Activated T-cell treated with anti-CD3 and anti-CD28 coated beads, Interleukin-2, amount 50 U/mL, for 72 hours (primary cell): ENCODE results near the gene BSPRY. TPM values are rescaled to one million over a fixed set of nuclear protein-coding genes. Genes with fewer than 3 reads are reported as not detected.
"Not testable (repeated sequence)": the region's sequence is repeated elsewhere in the genome, so short reads cannot be mapped to it uniquely, and the experiment has no call there.

Source experiments
- ATAC-seq, 2 donors: fragments of 150-1000 bp; cut with Tn5 transposase; replicated peaks in 1 of 2; 2 replicates each; pipeline ENCODE4 v1.10.0; 2021; ENCODE audit warnings: moderate library complexity in 2 of 2, mild to moderate bottlenecking in 1 of 2
- DNase-seq, 2 donors: peaks; one replicate each; pipeline ENCODE4 v3.0.0; 2021 to 2022; ENCODE audit warnings: mixed read lengths in 1 of 2
- H3K27ac Mint-ChIP-seq: one replicate; pipeline ENCODE4 v1.8.0; 2022; ENCODE audit warnings: mild to moderate bottlenecking, moderate library complexity, mixed read lengths
- H3K27me3 Mint-ChIP-seq: one replicate; pipeline ENCODE4 v1.8.0; 2022; ENCODE audit warnings: low read depth, mixed read lengths
- H3K36me3 Mint-ChIP-seq, 2 donors: one replicate each; pipeline ENCODE4 v1.8.0; 2022; ENCODE audit warnings: mixed read lengths in 2 of 2, mild to moderate bottlenecking in 1 of 2; ENCODE audit not compliant: insufficient read depth in 2 of 2
- H3K4me1 Mint-ChIP-seq: one replicate; pipeline ENCODE4 v1.8.0; 2022; ENCODE audit warnings: low read depth, mixed read lengths
- H3K4me3 Mint-ChIP-seq, 2 donors: one replicate each; pipeline ENCODE4 v1.8.0; 2022; ENCODE audit warnings: mild to moderate bottlenecking in 2 of 2, mixed read lengths in 2 of 2, moderate library complexity in 2 of 2
- H3K9me3 Mint-ChIP-seq, 2 donors: one replicate each; pipeline ENCODE4 v1.8.0; 2022; ENCODE audit warnings: mixed read lengths in 2 of 2
- total RNA-seq, 2 donors: library from RNA; stranded (reverse); gene quantifications; one replicate each; pipeline ENCODE4 v1.2.3, GENCODE V29; 2022

Gene BSPRY
- total RNA-seq, 2 donors from 2014 or later, result 14.3 to 20.2 TPM

DNA sequence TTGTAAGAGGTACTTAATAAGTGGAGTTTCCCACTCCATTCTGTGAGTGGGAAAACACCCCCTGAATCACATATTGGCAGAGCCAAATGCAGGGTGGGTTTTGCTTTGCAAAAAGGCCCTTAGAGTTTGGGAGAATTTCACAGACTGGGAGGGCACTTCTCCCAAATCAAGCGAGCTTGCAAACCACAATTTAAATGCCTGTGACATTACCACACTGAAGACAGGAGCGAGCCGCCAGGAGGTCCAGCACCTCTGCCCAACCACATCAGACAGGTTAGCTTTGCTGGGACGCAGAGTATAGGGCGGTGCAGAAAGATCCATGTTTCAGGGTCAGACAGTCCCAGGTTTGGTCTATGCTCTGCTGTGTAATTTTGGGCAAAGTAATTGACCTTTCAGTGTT lies 49.5 kb downstream of the BSPRY start:
- H3K4me1 Mint-ChIP-seq, result peaks cover 34% of the 10 kb centered on the region
- H3K27ac Mint-ChIP-seq, result no peak overlapping the region
- H3K4me3 Mint-ChIP-seq, result peak overlapping the region; percentile 18 to 61
- no peaks in the 10 kb centered on the region for H3K36me3 Mint-ChIP-seq
- no peak for ATAC-seq
- no peaks in the 10 kb centered on the region for H3K9me3 Mint-ChIP-seq
- no peak for DNase-seq
- H3K27me3 Mint-ChIP-seq, result no peaks in the 10 kb centered on the region

DNA sequence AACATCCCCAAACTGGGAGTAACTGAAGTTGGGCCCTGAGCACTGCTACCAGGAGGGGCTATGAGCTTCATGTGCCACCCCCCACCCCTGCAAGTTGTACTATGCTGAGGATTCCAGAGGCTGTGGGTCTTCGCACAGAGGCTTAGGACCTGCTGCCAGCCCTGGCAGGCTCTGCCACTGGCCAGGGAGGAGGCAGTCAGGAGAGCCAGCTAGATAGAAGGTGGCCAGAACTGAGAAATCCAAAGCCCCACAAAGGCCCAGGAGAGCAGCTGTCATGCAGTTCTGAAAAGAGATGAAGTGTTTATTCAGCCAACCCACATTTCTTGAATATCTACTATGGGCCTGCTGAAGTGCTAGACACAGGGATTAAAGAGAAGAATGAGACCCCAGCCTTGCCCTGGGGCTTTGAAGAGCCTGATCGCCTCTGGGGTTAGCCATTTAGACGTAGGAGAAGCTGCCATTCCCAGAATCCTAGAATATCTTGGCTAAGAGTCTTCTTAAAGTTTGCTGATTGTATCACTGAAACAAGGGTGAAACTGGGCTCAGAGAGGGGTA lies 50.4 kb downstream of the BSPRY start:
- DNase-seq (no peak), ATAC-seq (no peak)
- H3K9me3 Mint-ChIP-seq, result no peaks in the 10 kb centered on the region
- H3K4me3 Mint-ChIP-seq, result peak overlapping the region; percentile 61 to 96
- no peaks in the 10 kb centered on the region for H3K27me3 Mint-ChIP-seq
- peaks cover 34% of the 10 kb centered on the region for H3K4me1 Mint-ChIP-seq
- no peaks in the 10 kb centered on the region for H3K36me3 Mint-ChIP-seq
- H3K27ac Mint-ChIP-seq, result no peak overlapping the region

DNA sequence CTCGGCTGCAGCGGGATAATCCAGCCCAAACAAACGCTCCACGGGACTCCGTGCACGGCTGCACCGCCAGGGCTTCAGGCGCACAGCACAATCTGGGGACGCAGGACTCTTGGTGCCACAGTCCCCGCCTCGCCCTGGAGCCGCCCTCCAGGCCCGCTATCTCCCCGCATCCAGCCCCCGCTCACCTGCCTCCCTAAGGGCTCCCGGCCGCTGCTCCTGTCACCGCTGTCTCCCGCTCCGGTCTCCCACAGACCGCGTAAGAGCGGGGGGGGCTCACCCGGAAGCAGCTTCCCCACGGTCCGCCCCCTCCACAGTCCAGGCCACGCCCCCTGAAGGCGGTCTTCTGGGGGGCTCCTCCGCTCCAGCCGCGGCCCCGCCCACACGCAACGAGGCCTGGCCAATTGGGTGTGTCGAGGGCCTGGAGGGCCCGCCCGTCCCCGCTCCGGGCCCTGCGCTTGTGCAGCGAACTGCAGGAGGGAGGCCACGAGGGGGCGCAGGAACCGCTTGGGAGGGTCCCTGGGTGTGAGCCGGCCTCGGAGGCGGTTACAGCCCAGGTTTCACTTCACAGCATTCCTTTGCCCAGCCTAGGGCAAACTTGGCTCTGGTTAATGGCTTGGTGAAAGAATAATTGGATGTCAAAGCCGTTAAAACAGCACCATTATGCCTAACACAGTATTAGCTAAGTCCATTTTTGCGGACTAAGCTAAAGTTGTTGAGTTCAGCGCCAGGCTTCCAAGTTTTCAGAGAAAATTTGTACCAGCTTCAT lies 51.9 kb downstream of the BSPRY start, which contains the start of gene ALAD:
TSS of gene ALAD (minus strand) at position 258 of the 766 bp plus-strand sequence. CDS start 7,725 bp downstream, outside the sequence.
- DNase-seq, result peak; percentile 99 to 100
- Mint-ChIP-seq H3K27ac (peak within 1 kb of the TSS; percentile 78), H3K9me3 (no peaks in the 10 kb centered on the region), H3K27me3 (no peaks in the 10 kb centered on the region), H3K4me1 (peaks cover 34% of the 10 kb centered on the region), H3K36me3 (no peaks in the 10 kb centered on the region), H3K4me3 (peak within 1 kb of the TSS; percentile 96)
- peak; percentile 99 for ATAC-seq

DNA sequence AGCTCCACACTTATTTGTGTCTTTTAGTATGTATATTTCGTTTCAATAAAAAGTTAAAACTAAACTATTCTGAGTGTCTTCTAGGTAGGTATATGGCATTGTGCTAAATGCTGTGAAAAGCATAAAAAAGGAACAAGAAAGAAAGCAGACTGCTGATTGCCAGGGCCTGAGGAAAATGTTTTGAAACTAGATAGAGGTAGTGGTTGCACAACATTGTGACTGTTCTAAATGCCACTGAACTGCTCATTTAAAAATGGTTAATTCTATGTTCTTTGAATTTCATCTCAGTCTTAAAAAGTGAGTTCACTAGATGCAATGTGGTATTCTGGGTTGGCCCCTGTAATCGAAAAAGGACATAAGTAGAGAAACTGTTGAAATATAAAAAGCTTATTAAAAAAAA lies 54.3 kb downstream of the BSPRY start:
- Mint-ChIP-seq H3K36me3 (peaks cover 5 to 10% of the 10 kb centered on the region in 2 donors), H3K27me3 (no peaks in the 10 kb centered on the region), H3K27ac (peak overlapping the region; percentile 35), H3K4me3 (no peak overlapping the region), H3K9me3 (no peaks in the 10 kb centered on the region), H3K4me1 (peaks cover 51% of the 10 kb centered on the region)
- DNase-seq (no peak), ATAC-seq (no peak)

DNA sequence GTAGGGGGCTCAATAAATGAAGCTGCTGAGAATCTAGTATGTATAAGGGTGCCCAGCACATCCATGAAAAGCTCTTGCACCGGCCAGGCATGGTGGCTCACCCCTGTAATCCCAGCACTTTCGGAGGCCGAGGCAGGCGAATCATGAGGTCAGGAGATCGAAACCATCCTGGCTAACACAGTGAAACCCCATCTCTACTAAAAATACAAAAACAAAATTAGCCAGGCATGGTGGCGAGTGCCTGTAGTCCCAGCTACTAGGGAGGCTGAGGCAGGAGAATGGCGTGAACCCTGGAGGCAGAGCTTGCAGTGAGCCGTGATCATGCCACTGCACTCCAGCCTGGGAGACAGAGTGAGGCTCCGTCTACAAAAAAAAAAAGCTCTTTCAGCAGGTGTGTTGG lies 57.0 kb downstream of the BSPRY start:
- not testable (repeated sequence) for H3K9me3 Mint-ChIP-seq, DNase-seq, H3K27me3 Mint-ChIP-seq, ATAC-seq, H3K4me3 Mint-ChIP-seq
- peak overlapping the region; percentile 91 for H3K27ac Mint-ChIP-seq
- H3K4me1 Mint-ChIP-seq, result peaks cover 42% of the 10 kb centered on the region
- peaks cover 12 to 17% of the 10 kb centered on the region in 2 donors for H3K36me3 Mint-ChIP-seq

DNA sequence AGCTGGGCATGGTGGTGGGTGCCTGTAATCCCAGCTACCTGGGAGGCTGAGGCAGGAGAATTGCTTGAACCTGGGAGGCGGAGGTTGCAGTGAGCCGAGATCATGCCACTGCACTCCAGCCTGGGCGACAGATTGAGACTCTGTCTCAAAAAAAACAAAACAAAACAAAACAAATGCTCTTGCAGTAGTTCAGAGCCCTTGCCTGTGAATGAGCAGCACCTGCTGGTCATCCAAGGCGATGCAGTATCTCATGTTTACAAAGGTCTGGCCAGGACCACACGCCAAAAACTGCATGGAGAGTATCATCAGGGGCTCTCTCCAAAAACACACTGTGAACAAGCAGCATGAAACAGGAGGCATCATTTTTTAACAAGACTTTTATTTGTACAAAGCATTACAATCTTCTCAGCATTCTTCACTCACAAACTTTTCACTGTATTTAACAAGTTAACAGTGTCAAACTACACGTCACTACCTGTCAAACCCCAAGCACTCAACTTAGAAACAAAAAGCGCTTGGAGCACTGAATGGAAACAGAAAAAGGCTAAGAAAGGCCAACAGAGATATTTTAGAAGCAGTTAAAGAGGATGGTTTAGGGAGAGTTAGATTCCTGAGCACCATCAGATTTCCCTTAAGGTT lies 57.7 kb downstream of the BSPRY start:
- DNase-seq, result peak; percentile 60 to 67
- not testable (repeated sequence) for H3K9me3 Mint-ChIP-seq, H3K27me3 Mint-ChIP-seq, ATAC-seq
- peak overlapping the region; percentile 8 to 94 for H3K4me3 Mint-ChIP-seq
- peak overlapping the region; percentile 91 for H3K27ac Mint-ChIP-seq
- H3K4me1 Mint-ChIP-seq, result peaks cover 36% of the 10 kb centered on the region
- peaks cover 12 to 17% of the 10 kb centered on the region in 2 donors for H3K36me3 Mint-ChIP-seq

DNA sequence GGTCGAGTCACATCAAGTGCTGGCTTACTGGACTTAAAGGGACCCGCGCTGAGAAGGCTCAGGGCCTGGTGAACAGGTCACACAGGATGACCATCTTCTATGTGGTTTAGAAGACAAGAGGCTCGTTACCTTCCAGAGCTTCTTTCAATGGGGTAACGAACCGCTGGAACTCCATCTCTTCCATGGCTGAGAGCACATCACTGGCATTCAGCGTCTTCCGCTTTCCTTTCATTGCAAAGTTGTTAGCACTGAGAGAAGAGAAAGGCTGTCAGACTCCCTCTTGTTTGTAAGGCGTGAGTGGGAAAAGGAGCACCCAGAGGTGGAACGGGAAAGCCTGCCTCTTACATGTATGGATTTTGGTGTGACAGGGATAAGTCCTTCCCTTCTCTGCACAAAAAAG lies 60.1 kb downstream of the BSPRY start:
- peak overlapping the region; percentile 94 to 99 for H3K4me3 Mint-ChIP-seq
- H3K27ac Mint-ChIP-seq, result peak overlapping the region; percentile 91
- H3K36me3 Mint-ChIP-seq, result peaks cover 12 to 17% of the 10 kb centered on the region in 2 donors
- H3K4me1 Mint-ChIP-seq, result peaks cover 31% of the 10 kb centered on the region
- H3K27me3 Mint-ChIP-seq, result no peaks in the 10 kb centered on the region
- DNase-seq (no peak), ATAC-seq (no peak)
- H3K9me3 Mint-ChIP-seq, result no peaks in the 10 kb centered on the region

DNA sequence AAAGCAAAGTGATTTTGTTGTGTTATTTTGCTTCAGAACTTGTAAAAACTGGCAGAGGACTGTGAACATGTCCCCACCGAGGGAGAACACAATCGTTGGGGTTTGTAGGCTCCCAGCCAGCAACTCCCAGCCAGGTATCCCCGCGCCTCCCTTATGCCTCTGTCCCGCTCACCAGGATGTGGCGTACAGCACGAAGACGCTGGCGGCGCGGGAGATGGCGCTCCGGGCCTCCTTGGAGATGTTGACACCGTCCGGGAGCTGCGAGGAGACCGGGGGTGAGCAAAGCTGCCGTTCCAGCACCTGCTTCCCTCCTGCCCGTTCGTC lies 60.5 kb downstream of the BSPRY start:
- Mint-ChIP-seq H3K27me3 (no peaks in the 10 kb centered on the region), H3K36me3 (peaks cover 12 to 17% of the 10 kb centered on the region in 2 donors), H3K4me3 (peak overlapping the region; percentile 94 to 99), H3K27ac (peak overlapping the region; percentile 96), H3K4me1 (peaks cover 31% of the 10 kb centered on the region), H3K9me3 (no peaks in the 10 kb centered on the region)
- DNase-seq (no peak), ATAC-seq (peak; percentile 20 to 21)

DNA sequence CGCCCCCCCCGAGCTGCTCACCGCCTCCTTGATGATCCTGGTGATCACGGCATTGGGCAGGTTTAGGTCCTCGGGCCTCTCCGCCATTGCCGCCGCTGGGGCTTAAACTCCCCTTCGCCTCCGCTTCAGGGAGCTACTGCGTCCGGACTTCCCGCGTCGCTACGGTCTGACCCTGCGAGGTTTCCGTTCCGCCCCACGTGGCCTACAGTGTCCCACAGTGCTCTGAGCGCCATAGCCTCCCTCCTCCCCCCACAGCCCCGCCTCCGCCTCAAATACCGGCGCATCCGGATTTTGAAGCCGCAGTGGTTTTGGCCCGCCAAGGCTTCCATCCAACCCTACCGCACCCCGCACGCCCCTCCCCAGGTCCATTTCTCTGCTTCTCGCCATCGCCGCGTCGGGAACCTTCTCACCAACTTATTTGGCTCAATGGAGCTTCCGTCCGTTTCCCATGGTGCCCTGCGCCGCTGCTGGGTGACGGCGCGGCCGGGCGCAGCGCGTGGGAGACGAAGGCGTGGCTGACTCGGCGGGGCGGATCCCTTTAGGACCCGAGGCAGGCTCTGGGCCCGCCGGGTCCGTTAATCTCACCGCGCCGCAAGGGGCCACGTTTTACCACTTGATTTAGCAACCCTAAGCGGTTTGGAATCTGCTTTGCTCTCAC lies 61.0 kb downstream of the BSPRY start, which contains the start of the genes C9orf43 and POLE3:
TSS of gene C9orf43 (plus strand) at position 541 of the 658 bp plus-strand sequence. CDS start 2,747 bp downstream, outside the sequence.
TSS of gene POLE3 (minus strand) at position 469 of the 658 bp plus-strand sequence. CDS start at position 87, 382 bp downstream.
- H3K27ac Mint-ChIP-seq, result peak within 1 kb of the TSS; percentile 96
- peak within 1 kb of the TSS; percentile 94 to 99 for H3K4me3 Mint-ChIP-seq
- H3K36me3 Mint-ChIP-seq, result peaks cover 12 to 17% of the 10 kb centered on the region in 2 donors
- no peaks in the 10 kb centered on the region for H3K27me3 Mint-ChIP-seq
- H3K4me1 Mint-ChIP-seq, result peaks cover 31% of the 10 kb centered on the region
- no peaks in the 10 kb centered on the region for H3K9me3 Mint-ChIP-seq
- DNase-seq (peak; percentile 96 to 97), ATAC-seq (peak; percentile 95 to 96)

DNA sequence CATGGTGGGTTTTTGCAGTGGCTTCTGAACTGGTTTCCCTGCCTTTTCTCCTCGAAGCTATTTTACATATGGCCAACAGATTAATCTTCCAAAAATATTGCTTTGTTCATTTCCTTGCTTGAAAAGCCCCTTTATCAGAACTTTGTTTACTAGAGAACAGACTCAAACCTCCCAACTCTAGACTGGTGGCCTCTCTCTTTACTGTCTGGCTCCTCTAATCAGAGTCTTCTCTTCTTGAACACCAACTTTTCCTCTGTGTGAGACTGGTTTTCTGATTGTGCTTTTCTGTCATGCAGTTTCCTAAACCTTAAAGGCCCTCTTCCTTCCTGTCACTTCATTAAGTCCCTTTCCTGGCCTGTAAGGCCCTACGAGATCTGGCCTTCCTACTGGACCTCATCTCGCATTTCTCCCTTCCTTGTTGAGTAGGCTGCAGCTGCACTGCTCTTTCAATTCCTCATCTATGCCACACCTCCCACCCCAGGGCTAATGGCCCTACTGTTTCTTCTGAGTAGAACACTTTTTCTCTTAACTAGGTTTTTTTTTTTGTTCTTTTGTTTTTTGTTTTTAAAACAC lies 66.9 kb downstream of the BSPRY start:
- H3K4me1 Mint-ChIP-seq, result no peaks in the 10 kb centered on the region
- H3K27me3 Mint-ChIP-seq, result no peaks in the 10 kb centered on the region
- H3K4me3 Mint-ChIP-seq, result no peak overlapping the region
- H3K27ac Mint-ChIP-seq, result no peak overlapping the region
- DNase-seq (no peak), ATAC-seq (no peak)
- H3K9me3 Mint-ChIP-seq, result no peaks in the 10 kb centered on the region
- H3K36me3 Mint-ChIP-seq, result no peaks in the 10 kb centered on the region

DNA sequence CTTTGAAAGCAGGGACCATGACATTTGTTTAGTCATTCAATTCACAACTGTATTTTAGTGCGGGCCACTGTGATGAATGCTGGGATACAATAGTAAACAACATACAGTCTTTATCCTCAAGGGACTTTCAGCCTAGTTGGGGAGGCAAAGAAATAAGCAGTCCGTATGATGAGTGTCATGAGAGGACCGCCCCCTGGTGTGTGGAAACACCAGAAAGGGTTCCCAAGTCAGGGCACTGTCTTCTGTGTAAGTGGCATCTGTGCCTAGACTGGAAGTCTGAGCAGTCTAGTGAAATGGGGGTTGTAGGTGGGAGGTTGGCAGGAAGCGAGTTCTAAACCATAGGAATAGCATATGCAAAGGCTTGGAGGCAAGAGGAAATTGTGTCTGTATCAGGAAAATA lies 68.0 kb downstream of the BSPRY start:
- H3K9me3 Mint-ChIP-seq, result no peaks in the 10 kb centered on the region
- no peak overlapping the region for H3K4me3 Mint-ChIP-seq
- no peak for ATAC-seq
- H3K36me3 Mint-ChIP-seq, result no peaks in the 10 kb centered on the region
- H3K4me1 Mint-ChIP-seq, result no peaks in the 10 kb centered on the region
- no peak overlapping the region for H3K27ac Mint-ChIP-seq
- no peaks in the 10 kb centered on the region for H3K27me3 Mint-ChIP-seq
- no peak for DNase-seq
